Measurements from ENCODE around the gene SEC14L3.

Gene SEC14L3

GRCh38 chr22:30459181-30460052 is 12.4 kb downstream of the SEC14L3 start:
- no peaks in the 10 kb centered on the region for H3K36me3 ChIP-seq (ENCODE audit: low read depth)
- no peaks in the 10 kb centered on the region for H3K4me1 ChIP-seq (ENCODE audit: insufficient read depth, poor library complexity, severe bottlenecking)
- no peak for ATAC-seq (ENCODE audit: low read depth)
- H3K9me3 ChIP-seq (ENCODE audit: severe bottlenecking): no peaks in the 10 kb centered on the region
- no peaks in the 10 kb centered on the region for H3K27me3 ChIP-seq (ENCODE audit: insufficient read depth, poor library complexity, severe bottlenecking)
- TF ChIP-seq, protein P1, sequence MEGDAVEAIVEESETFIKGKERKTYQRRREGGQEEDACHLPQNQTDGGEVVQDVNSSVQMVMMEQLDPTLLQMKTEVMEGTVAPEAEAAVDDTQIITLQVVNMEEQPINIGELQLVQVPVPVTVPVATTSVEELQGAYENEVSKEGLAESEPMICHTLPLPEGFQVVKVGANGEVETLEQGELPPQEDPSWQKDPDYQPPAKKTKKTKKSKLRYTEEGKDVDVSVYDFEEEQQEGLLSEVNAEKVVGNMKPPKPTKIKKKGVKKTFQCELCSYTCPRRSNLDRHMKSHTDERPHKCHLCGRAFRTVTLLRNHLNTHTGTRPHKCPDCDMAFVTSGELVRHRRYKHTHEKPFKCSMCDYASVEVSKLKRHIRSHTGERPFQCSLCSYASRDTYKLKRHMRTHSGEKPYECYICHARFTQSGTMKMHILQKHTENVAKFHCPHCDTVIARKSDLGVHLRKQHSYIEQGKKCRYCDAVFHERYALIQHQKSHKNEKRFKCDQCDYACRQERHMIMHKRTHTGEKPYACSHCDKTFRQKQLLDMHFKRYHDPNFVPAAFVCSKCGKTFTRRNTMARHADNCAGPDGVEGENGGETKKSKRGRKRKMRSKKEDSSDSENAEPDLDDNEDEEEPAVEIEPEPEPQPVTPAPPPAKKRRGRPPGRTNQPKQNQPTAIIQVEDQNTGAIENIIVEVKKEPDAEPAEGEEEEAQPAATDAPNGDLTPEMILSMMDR (IDR thresholded peaks at IDR 0.05; ENCODE audit: poor library complexity, severe bottlenecking): no peak
- no peak for DNase-seq (ENCODE audit: low spot score)
- no peak overlapping the region for H3K4me3 ChIP-seq (ENCODE audit: severe bottlenecking)
- no peak overlapping the region for H3K27ac ChIP-seq (ENCODE audit: poor library complexity, severe bottlenecking)

DNA sequence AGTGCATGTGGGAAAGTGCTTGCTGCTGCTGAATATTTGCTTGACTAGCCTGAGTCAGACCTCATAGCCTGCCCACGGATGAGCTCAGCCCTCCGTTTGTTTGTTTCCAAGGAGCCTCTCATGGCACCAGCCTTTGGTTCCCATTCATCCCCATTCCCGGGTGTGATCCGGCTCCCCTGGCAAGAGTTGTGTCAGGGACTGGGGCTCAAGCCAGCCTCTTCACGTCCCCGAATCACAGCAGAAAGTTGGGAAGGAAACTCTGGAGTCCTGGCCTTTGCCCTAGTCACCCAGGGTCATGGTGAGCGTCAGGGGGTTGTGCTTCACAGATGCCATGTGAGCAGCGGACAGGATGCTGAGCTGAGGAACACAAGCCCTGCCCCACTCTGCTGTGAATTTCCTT is 13.8 kb downstream of the SEC14L3 start:
- no peak overlapping the region for H3K4me3 ChIP-seq (ENCODE audit: severe bottlenecking)

DNA sequence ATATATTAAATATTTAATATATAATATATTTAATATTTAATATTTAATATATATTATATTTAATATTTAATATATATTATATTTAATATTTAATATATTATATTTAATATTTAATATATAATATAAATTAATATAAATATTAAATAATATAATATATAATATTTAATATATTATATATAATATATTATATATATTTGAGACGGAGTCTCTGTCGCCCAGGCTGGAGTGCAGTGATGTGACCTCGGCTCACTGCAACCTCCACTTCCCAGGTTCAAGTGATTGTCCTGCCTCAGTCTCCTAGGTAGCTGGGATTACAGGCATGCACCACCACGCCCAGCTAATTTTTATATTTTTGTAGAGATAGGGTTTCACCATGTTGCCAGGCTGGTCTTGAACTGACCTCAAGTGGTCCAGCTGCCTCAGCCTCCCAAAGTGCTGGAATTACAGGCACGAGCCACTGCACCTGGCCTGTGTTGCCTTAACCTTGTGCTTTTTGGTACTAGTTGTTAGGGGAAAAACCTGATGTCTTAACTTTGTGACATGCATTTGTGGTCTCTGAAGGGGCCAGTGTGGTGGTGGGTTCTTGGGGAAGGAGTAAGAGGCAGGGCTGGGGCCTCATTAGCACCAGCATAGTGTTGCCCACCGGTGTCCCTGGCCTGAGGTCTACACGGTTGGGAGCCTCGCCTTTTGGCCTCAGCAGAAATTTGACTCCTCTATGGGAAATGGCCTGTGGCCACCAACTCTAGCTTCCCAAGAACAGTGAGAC is 16.6 kb downstream of the SEC14L3 start:
- ATAC-seq (ENCODE audit: low read depth) (no peak), DNase-seq (ENCODE audit: low spot score) (no peak)
- H3K36me3 ChIP-seq (ENCODE audit: low read depth): no peaks in the 10 kb centered on the region
- TF ChIP-seq, protein P1 (IDR thresholded peaks at IDR 0.05; ENCODE audit: poor library complexity, severe bottlenecking): no peak
- no peak overlapping the region for H3K4me3 ChIP-seq (ENCODE audit: severe bottlenecking)
- H3K4me1 ChIP-seq (ENCODE audit: insufficient read depth, poor library complexity, severe bottlenecking): no peaks in the 10 kb centered on the region
- H3K27me3 ChIP-seq (ENCODE audit: insufficient read depth, poor library complexity, severe bottlenecking): no peaks in the 10 kb centered on the region
- no peak overlapping the region for H3K27ac ChIP-seq (ENCODE audit: poor library complexity, severe bottlenecking)
- no peaks in the 10 kb centered on the region for H3K9me3 ChIP-seq (ENCODE audit: severe bottlenecking)

More for the DNA sequence above, 13.8 kb downstream of the SEC14L3 start:
- no peak for DNase-seq (ENCODE audit: low spot score)
- no peaks in the 10 kb centered on the region for H3K4me1 ChIP-seq (ENCODE audit: insufficient read depth, poor library complexity, severe bottlenecking)
- H3K27ac ChIP-seq (ENCODE audit: poor library complexity, severe bottlenecking): no peak overlapping the region
- H3K27me3 ChIP-seq (ENCODE audit: insufficient read depth, poor library complexity, severe bottlenecking): no peaks in the 10 kb centered on the region
- no peaks in the 10 kb centered on the region for H3K36me3 ChIP-seq (ENCODE audit: low read depth)
- TF ChIP-seq, protein P1 (IDR thresholded peaks at IDR 0.05; ENCODE audit: poor library complexity, severe bottlenecking): no peak
- no peaks in the 10 kb centered on the region for H3K9me3 ChIP-seq (ENCODE audit: severe bottlenecking)
- ATAC-seq (ENCODE audit: low read depth): no peak

DNA sequence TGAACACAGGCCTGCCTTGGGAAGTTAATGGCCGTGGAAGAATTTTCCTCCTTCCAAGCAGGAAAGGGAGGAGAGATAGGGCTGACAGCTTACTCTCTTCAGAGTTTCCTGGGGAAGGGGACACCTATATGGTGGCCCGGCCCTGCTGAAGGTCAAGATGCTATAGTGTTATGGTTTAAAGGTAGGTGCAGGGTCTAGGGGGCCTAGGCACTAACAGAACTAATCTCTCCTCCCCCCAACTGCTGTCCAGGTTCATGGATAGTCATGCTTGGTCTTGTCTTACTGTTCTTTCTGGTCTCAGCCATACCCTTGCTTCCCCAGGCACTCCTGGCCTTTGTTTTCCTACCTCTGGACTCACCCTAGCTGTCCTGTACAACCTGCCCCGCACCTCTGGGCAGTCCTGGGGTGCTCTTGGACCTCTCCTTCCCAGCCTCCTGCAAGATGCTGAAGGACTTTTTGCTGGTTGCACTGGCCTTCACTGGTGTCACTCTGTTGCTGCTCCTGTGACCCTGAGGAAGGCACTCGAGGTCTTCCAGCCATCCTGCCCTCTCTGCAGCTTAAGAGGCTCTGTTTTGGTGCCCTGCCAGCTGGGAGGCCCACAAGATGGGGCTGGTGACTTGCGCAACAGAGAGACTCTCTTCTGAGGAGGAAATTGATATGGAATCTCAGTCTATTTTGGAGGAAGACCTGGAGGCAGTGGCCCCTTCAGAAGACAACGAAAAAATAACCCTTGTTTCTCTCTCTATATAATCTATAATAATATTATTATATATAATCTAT is 17.9 kb downstream of the SEC14L3 start:
- H3K4me1 ChIP-seq (ENCODE audit: insufficient read depth, poor library complexity, severe bottlenecking): no peaks in the 10 kb centered on the region
- TF ChIP-seq, protein P1 (IDR thresholded peaks at IDR 0.05; ENCODE audit: poor library complexity, severe bottlenecking): no peak
- no peak overlapping the region for H3K4me3 ChIP-seq (ENCODE audit: severe bottlenecking)
- ATAC-seq (ENCODE audit: low read depth): no peak; the same call in 2 of the 3 replicates
- H3K27me3 ChIP-seq (ENCODE audit: insufficient read depth, poor library complexity, severe bottlenecking): no peaks in the 10 kb centered on the region
- H3K27ac ChIP-seq (ENCODE audit: poor library complexity, severe bottlenecking): no peak overlapping the region
- no peak for DNase-seq (ENCODE audit: low spot score)
- H3K36me3 ChIP-seq (ENCODE audit: low read depth): no peaks in the 10 kb centered on the region
- no peaks in the 10 kb centered on the region for H3K9me3 ChIP-seq (ENCODE audit: severe bottlenecking)
